Esophagus muscularis mucosa (tissue), 3 donors: ENCODE measurements around the gene GAS1.

Source experiments
- CTCF ChIP-seq, 3 experiments: fragments of 200-600 bp in 2 of 3; fragments of 450-650 bp in 1 of 3; sonication (generic) in 2 of 3; IDR thresholded peaks; one replicate each; pipeline ENCODE4 v1.5.1; 2017 to 2019; ENCODE audit warnings: antibody characterized with exemption in 3 of 3, mild to moderate bottlenecking in 2 of 3, moderate library complexity in 1 of 3
- POLR2A ChIP-seq: fragments of 450-650 bp; IDR thresholded peaks from one replicate; pipeline ENCODE4 v1.6.1; 2017; ENCODE audit warnings: antibody characterized with exemption, moderate library complexity, mild to moderate bottlenecking, low read depth
- POLR2AphosphoS5 ChIP-seq, 2 donors: sonication (generic); formaldehyde crosslinking; IDR thresholded peaks; one replicate each; pipeline ENCODE4 v1.6.1; 2017; ENCODE audit warnings: antibody characterized with exemption in 2 of 2

- TF ChIP-seq CTCF (IDR thresholded peaks at IDR 0.05), result peak; percentile 17 to 40 (median 32)
- TF ChIP-seq POLR2A, result no peak
- TF ChIP-seq POLR2AphosphoS5 (IDR thresholded peaks at IDR 0.05), result no peak
Observed at GRCh38 chr9:86945728-86946200, 1.5 kb downstream of the GAS1 start.
